ENCODE data around the gene PBX3. TPM values are rescaled to one million over a fixed set of nuclear protein-coding genes. Genes with fewer than 3 reads are reported as not detected.

Gene PBX3
- total RNA-seq, 1 experiment from 2014 or later = 1.5 TPM

GRCh38 chr9:125701351-125701750, 45.8 kb upstream of the PBX3 start:
- no peak for DNase-seq (ENCODE audit: low spot score)
- no peak overlapping the region for H3K27ac ChIP-seq (ENCODE audit: low read depth, low read length, poor library complexity, severe bottlenecking)
- no TSS peak for BruUV-seq (replicated peaks)

GRCh38 chr9:125703662-125704061, 43.5 kb upstream of the PBX3 start:
- CTCF ChIA-PET = no interaction called here
- no peaks in the 10 kb centered on the region for H3K27me3 ChIP-seq (replicated peaks; ENCODE audit: insufficient read depth, low read depth, low read length, poor library complexity)
- H3K4me3 ChIP-seq (ENCODE audit: low read depth, low read length, poor library complexity, severe bottlenecking) = no peak overlapping the region
- DNase-seq (ENCODE audit: low spot score) = no peak
- intact Hi-C loops (cut with micrococcal nuclease; ENCODE audit: unreplicated experiment) = no loop called here
- H3K27ac ChIP-seq (ENCODE audit: low read depth, low read length, poor library complexity, severe bottlenecking) = no peak overlapping the region
- no TSS peak for BruUV-seq (replicated peaks)
- no peaks in the 10 kb centered on the region for H3K36me3 ChIP-seq (ENCODE audit: insufficient read depth, low read length, poor library complexity, severe bottlenecking)
- TF ChIP-seq CTCF (conservative IDR thresholded peaks at IDR 0.05; ENCODE audit: low read depth, low read length) (no peak), EZH2 (IDR thresholded peaks at IDR 0.05; ENCODE audit: borderline replicate concordance, low read depth, low read length, poor library complexity, severe bottlenecking) (no peak)
- H3K4me1 ChIP-seq (ENCODE audit: insufficient read depth, low read length, poor library complexity, severe bottlenecking) = no peaks in the 10 kb centered on the region
- no peaks in the 10 kb centered on the region for H3K9me3 ChIP-seq (ENCODE audit: low read depth, low read length, poor library complexity, severe bottlenecking)
- POLR2A ChIA-PET (ENCODE audit: low non-redundant PET) = no interaction called here

More at GRCh38 chr9:125701351-125701750, 45.8 kb upstream of the PBX3 start:
- Histone ChIP-seq H3K4me1 (ENCODE audit: insufficient read depth, low read length, poor library complexity, severe bottlenecking) (peaks cover under 1% of the 10 kb centered on the region), H3K27me3 (replicated peaks; ENCODE audit: insufficient read depth, low read depth, low read length, poor library complexity) (no peaks in the 10 kb centered on the region), H3K4me3 (ENCODE audit: low read depth, low read length, poor library complexity, severe bottlenecking) (no peak overlapping the region), H3K9me3 (ENCODE audit: low read depth, low read length, poor library complexity, severe bottlenecking) (no peaks in the 10 kb centered on the region), H3K36me3 (ENCODE audit: insufficient read depth, low read length, poor library complexity, severe bottlenecking) (no peaks in the 10 kb centered on the region)
- POLR2A ChIA-PET (ENCODE audit: low non-redundant PET) = no interaction called here
- TF ChIP-seq EZH2 (IDR thresholded peaks at IDR 0.05; ENCODE audit: borderline replicate concordance, low read depth, low read length, poor library complexity, severe bottlenecking) = no peak
- no peak for TF ChIP-seq CTCF (conservative IDR thresholded peaks at IDR 0.05; ENCODE audit: low read depth, low read length)
- CTCF ChIA-PET = no interaction called here
- intact Hi-C loops (cut with micrococcal nuclease; ENCODE audit: unreplicated experiment) = no loop called here

- BruUV-seq (replicated peaks) = no TSS peak
- no peaks in the 10 kb centered on the region for H3K27me3 ChIP-seq (replicated peaks; ENCODE audit: insufficient read depth, low read depth, low read length, poor library complexity)
- H3K4me1 ChIP-seq (ENCODE audit: insufficient read depth, low read length, poor library complexity, severe bottlenecking) = no peaks in the 10 kb centered on the region
- H3K36me3 ChIP-seq (ENCODE audit: insufficient read depth, low read length, poor library complexity, severe bottlenecking) = no peaks in the 10 kb centered on the region
- no peaks in the 10 kb centered on the region for H3K9me3 ChIP-seq (ENCODE audit: low read depth, low read length, poor library complexity, severe bottlenecking)
- ChIA-PET CTCF (no interaction called here), POLR2A (ENCODE audit: low non-redundant PET) (no interaction called here)
- no peak for TF ChIP-seq CTCF (conservative IDR thresholded peaks at IDR 0.05; ENCODE audit: low read depth, low read length)
- TF ChIP-seq EZH2 (IDR thresholded peaks at IDR 0.05; ENCODE audit: borderline replicate concordance, low read depth, low read length, poor library complexity, severe bottlenecking) = no peak
- H3K4me3 ChIP-seq (ENCODE audit: low read depth, low read length, poor library complexity, severe bottlenecking) = peak overlapping the region; percentile 93
- intact Hi-C loops (cut with micrococcal nuclease; ENCODE audit: unreplicated experiment) = no loop called here
- no peak for DNase-seq (ENCODE audit: low spot score)
- peak overlapping the region; percentile 83 for H3K27ac ChIP-seq (ENCODE audit: low read depth, low read length, poor library complexity, severe bottlenecking)
Measured at GRCh38 chr9:125705893-125706292, 41.3 kb upstream of the PBX3 start.
